NCI-H82 (cell line): Measurements from ENCODE around the gene P2RX6.
"Not testable (repeated sequence)": the region's sequence is repeated elsewhere in the genome, so short reads cannot be mapped to it uniquely, and the experiment has no call there.

Experiments used
- DNase-seq: peaks from one replicate; lab custom pipeline; 2025; lab: John Stamatoyannopoulos, UW

Gene P2RX6

DNA sequence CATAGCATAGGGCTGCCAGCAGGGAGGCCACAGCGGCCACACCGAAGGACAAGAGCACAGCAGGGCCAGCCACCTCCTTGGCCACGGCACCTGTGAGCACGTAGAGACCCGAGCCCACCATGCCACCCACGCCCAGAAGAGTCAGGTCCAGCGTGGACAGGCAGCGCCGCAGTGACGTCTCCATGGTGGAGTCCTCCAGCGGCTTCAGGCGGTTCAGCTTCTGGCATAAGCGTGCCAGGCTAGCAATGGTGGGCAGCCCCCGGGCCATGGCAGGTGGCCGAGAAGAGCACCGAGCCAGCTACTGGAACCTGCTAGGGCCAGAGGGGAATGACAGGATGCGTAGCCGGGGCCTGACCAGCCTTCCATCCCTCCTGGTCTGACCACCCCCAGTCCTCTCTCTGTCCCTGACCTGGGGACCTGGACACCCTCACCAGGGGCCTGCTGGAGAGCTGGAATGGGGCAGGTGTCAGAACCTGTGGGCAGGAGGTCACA, 16.6 kb downstream of the P2RX6 start:
- DNase-seq = no peak

DNA sequence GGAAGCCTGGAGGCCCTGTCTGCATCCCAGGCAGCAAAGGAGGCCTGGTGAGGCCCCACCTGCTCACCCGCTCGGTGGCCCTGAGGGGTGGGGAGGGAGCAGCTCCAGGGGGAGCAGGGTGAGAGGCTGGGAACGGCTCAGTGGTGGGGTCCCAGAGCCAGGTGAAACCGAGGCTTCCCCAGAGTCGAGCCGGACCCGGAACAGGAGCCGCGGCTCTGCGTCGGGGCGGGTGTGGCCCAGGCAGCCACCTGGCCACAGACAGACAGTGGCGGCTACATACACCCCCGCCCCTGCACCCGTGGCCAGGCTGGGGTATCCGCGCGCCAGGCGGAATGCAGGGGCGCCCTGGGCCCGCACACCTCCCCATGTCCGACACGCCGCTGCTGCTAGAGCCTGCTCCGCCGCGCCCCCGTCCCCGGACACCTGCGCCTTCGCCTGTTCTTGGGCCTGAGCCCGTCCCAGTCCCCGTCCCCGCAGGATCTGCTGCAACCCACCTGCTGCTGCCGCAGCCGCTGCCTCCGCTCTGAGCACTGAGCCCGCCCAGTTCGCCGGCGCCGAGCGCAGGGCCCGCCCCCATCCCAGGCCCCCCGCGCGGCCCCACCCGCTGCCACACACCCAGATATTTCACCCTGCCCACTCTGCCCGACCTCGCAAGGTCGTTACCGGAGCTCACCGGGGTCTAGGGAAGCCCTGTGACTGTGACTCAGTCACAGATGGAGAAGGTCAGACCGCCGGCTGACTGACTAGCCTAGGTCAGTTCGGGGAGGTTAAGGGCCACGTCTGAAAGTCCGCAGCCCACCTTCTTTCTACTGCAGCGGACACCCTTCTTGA, 17.3 kb downstream of the P2RX6 start, which contains the start of gene SLC7A4:
Gene SLC7A4, minus strand, starts transcription at position 525 of the 831 bp plus-strand sequence. CDS start 749 bp downstream, outside the sequence.
- no peak for DNase-seq

DNA sequence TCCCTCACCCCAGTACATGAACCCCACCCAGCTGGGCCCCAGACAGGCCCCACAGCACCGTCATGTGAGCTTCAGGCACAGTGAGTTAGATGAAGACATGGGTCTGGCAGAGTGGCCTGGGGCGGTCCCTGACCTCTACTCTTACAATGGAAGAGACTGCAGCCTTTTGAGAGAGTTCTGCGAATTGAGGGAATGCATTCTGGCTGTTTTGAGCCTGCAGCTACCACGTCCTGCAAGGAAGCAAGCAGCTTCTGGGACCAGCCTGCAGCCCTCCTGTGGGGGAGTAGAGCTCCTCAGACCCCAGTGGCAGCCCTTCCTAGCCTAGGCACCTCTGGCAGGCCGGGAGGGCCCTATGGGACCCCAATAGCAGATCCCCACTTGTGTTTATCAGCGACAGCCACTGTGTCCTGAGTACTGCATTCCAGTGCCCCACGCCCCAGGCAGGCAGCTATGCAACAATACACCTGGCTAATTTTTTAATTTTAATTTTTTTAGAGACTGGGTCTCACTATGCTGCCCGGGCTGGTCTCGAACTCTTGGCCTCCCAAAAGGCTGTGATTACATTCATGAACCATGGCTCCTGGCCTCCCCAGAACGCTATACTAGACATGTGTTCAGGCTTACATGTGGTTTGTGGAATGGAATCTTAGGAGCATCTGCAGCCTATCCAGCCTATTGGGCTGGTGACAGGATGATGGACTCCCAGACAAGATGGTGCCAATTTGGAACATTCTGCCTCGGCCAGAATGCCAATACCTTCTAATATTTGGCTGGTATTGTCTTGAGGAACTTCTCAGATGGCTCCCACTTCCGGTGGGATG, 18.1 kb downstream of the P2RX6 start:
- DNase-seq = no peak

DNA sequence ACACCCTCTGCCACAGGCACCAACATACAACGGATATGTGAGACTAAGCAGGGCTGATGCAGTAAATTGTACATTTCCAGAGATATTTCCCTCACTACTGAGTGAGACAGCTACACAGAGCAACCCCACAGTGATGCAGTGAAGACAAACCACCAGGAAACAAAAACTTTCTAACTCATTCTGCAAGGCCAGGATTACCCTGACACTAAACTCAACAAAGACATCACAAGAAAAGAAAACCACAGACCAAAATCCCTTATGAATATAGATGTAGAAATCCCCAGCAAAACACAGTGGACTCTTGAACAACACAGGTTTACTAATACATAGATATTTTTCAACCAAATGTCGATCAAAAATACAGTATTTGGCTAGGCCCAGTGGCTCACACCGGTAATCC, 18.9 kb downstream of the P2RX6 start:
- DNase-seq = no peak

DNA sequence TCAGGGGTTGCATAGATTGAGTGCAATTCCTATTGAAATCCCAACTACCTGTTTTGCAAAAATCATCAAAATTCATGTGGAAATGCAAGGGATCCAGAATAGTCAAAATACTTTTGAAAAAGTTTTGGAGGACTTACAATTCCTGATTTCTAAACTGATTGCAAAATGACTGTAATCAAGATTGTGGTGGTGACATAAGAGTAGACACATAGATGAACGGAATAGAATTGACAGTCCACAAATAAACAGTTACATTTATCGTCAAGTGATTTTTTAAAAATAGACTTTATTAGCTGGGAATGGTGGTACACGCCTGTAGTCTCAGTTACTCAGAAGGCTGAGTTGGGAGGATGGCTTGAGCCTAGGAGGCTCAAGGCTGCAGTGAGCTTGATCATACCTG, 20.0 kb downstream of the P2RX6 start:
- no peak for DNase-seq

DNA sequence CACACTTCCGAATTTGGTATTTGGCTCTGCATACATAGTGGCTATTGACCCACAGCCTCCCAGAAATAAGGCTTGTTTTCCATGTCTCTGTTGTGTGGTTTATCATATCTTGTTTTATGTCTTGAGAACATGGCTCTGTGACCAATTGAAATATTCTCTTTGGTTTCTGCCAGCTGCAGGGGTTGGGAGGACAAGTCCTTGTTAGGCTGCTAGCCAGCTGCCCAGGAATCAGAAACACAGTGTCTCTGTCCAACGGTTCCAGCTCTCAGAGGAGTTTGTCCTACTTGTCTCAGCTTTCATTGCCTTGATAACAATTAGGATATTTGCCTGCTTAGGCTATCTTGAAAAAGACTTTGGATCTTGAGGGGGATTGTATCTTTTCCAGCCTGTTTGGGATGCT, 23.4 kb downstream of the P2RX6 start:
- no peak for DNase-seq

DNA sequence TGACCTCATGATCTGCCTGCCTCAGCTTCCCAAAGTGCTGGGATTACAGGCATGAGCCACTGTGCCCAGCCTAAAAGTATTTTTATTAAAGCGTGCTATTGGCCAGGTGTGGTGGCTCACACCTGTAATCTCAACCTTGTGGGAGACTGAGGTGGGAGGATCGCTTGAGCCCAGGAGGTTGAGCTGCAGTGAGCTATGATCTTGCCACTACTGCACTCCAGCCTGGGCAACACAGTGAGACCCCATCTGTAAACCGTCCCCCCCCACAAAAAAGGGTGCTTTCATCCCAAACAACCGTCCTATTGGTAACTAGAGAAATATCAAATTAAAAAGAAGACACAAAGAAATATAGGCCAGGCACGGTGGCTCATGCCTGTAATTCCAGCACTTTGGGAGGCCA, 24.2 kb downstream of the P2RX6 start:
- not testable (repeated sequence) for DNase-seq

DNA sequence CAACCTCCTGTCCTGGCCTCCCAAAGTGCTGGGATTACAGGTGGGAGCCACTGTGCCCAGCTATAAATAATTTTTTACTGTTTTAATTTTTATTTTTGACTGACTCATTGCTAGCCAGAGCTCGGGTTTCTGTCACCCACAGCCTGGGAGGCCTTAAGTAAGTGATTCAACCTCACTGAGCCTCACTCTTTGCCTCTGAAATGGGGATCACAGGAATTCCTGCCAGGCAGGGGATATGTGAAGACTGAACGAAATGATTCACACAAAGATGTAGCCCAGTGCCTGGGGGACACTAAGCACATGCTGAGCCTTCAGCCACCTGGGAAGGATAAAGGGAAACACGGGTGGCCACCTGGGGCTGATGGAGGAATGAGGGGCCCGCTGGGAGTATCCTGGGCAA, 27.0 kb downstream of the P2RX6 start:
- DNase-seq = no peak

DNA sequence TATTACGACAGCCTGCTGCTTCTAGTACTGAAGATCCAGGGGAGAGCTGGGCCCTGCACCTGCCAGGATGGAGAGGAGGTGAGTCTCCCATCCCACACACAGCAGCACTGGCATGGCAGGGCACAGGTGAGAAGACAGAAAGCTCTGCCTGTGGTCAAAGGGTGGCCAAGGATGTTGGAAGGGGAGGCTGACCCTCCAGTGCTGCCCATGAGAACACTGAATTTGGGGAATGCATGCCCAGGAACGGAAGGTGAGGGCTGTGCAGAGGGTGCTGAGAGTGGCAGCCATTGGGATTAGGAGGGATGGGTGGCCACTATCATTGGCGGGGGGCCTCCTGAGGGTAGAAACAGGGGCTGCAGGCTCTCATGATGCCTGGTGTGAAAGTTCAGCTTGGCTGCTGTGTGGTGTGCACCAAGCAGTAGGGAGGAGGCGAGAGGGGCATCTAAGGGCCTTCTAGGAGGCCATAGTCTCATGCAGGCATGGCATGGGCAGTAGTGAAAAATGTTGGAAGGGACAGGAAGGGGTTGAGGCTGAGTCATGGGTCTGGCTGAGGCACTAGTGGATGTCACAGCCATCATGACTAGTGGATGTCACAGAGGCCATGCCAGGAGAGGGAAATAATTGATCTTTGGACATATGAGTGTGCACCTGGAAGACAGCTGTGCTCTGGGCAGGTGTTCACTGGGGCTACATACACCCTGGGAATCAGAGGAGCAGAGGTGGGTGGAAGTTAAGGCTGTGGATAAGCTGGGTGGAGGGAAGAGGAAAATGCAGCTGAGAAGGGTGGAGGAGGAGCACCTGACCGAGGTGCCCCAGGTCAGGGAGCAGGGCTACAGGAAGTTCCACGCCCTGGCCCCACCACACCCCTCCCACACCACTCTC, 28.3 kb downstream of the P2RX6 start:
- no peak for DNase-seq

DNA sequence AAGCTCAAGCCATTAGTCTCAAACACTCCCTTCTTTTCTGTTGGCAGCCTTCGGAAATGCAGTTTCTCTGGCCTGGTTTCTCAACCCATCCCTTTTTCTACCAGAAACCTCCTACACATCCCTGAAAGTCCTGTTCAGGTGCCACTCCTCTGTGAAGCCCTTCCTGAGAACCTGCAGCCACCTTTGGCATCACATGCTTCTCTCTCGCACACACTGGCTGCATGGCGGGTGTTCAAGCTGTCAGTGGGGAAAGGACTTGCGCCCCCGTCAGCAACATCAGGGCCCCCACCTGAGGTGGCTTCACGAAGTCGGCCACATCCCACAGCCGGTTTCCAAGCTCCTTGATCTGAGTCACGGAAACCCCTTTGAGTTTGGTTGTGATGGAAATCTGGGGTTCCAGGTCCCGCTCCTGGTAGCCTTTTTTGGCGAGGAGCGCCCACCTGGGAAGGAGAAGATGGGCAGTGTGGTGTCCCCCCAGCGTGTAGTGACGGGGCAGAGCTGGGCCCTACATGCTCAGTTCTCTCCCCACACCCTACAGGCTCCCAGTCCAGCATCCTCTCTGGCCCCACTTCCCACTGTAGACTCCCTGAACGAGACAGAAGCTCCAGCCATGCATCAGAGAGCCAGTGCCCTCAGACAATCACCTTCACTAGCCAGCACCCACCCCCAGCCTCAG, 29.0 kb downstream of the P2RX6 start:
- DNase-seq = no peak

DNA sequence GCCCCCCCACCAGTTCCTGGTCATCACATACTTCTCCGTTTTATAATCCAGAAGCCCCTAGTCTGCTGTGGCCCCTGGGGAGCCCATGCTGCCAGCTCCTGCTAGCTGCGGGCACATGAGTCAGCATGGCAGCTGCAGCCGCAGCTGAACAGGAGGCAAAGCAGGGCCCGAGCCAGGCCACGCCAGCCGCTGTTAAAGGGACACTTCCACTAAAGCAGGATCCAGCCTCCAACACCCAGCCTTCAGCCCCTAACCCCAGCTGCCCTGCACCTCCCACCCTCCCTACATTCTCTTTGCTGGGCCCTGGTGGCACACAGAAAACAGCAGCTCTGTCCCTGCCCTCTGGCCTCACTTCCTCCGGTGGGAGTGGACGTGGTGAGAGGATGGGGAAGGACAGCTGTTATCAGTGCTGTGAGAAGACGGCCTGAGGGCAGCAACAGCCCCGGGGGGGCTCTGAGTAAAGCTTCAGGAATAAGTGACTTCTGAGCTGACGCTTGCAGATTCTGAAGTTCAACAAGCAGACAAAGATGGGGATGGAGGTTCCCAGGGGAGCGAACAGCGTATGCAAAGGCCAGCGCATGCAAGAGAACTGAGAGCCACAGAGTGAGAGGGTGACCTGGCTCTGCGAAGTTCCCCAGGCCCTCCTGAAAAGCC, 30.1 kb downstream of the P2RX6 start:
- DNase-seq = peak; percentile 40

DNA sequence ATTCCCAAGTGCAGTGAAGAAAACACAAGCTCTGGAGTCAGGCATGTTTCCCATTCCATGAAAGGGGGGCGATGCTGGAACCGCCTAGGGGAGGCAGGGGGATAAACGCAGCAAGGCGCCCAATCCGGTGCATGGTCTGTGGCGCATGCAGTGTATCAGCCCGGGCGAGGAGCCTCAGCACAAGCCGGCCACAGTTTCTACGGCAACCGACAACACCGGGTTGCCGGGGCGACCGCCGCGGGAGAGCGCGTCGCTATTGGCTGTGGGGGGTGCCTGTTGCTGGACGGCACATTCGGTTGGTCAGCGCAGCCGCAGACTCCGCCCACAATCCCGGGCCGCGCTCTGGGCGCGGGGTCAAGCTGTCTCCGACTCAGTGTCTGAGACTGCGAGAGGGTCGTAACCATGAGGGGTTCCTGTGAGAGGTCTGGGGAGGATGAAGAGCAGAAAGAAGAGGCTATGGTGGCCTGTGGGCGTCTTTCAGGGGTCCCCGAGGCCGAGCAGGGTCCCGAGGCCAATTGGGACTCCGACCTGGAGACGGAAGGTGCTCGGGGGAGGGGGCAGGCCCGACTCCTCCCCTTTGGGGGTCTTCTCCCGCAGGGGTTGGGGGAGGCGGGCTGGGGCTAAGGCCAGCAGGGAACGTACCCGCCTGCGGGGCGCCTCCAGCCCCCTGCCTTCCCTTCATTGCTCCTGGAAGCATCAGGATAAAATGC, 30.8 kb downstream of the P2RX6 start, which contains the start of gene LRRC74B:
Gene LRRC74B, plus strand, starts transcription at position 362 of the 710 bp plus-strand sequence. Its CDS starts 41 bp downstream, at position 403.
- DNase-seq = peak; percentile 93

DNA sequence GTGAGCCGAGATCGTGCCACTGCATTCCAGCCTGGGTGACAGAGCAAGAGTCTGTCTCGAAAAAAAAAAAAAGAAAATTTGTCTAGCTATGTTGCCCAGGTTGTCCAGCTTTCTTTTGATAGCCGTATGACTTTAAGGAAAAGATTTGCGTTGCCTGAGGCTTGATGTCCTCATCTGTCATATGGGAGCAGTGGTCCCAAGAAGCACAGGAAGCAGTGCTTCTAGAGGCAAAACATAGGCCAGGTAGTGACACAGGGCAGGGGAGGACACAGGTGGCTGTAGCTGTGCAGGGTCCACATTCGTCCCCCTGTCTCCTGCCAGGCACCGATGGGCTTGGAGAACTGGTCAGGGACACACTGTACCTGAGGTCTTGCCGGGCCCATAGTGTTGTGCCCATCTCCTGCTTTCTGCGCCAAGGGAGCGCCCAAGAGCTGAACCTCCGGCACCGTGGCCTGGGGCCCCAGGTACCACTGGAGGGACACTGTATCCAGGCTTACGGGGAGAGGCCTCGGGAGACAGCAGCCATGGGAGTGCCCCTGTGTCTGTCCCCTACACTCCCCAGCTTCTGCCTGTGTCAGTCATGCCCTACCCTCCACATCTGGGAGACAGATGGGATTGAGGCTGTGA, 32.2 kb downstream of the P2RX6 start:
- DNase-seq = no peak

DNA sequence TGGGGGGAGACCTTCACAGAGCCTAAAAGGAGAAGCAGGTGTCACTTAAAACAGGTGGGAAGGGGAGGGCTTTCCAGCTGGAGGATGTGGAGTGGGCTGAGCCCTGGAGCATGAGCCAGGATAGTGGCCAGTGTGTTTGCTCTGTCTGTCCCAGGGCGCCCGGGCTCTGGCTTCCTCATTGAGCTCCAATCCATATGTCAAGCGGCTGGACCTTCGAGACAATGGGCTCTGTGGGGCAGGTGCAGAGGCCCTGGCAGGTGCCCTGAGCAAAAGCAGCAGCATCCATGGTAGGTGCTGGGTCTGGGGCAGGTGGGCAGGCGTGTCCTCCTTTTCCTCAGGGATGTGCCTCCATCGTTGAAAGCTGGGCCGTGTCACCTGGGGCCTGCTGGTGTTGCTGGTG, 32.8 kb downstream of the P2RX6 start:
- no peak for DNase-seq

DNA sequence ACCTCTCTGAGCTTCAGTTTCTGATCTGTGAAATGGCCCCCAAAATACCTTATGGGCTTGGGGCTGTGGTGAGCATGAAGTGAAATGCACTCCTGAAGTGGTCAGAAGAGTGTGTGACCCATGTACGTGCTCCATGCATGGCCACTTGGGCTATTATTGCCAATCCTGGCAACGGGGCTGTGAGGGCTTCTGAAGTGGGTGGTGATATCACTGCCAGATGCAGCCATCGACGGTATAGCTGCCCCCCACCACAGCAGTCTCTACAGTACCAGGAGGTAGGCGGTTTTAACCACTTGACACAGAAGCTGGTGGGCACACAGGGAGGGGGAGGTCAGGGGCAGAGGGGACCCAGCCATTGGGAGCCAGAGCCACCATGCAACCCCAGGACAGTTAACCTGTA, 33.5 kb downstream of the P2RX6 start:
- DNase-seq = not testable (repeated sequence)

DNA sequence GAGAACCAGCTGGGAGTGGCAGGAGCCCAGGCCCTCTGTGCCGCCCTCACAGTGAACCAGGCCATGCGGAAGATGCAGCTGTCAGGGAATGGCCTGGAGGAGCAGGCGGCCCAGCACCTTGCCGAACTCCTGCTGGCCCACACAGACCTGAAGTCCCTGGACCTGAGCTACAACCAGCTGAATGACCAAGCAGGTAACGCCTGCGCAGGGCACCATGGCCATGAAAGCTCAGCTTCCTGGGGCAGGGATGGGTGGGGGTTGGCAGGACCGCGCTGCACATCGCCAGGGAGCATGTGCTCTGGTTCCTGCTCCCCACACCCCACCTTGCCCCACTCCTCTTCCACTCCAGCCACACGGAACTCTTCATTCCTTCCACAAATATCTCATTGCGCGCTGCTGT, 34.0 kb downstream of the P2RX6 start:
- DNase-seq = not testable (repeated sequence)

DNA sequence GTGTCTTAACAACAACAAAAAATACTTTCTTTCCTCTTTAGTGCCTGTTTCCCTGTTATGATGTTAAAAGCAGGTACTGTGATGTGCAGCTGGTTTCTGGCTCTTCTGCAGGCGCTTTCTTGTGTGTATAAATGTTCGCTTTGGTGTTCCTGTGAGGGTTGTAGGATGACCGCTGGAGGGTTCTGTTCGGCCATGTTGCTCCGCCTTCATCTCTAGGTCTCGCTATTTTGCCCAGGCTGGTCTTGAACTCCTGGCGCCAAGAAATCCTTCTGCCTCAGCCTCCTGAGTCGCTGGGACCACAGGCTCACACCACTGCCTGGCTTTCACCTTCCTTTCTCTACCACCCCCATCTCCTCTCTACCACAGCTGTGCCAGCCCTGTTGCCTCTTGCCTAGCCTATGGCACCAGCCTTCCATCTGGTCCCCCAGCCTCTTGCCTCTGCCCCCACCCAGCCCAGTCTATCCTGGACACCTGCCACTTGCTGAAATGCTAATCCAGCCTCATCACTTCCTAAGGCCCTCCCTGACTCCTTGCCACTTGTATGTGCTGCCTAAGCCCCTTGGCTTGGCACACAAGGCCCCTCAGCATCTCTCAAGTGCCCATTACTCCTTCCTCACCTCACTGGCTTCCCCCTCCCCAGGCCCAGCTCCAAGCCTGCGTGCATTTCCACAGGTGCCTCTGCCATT, 36.3 kb downstream of the P2RX6 start:
- DNase-seq = peak; percentile 48

DNA sequence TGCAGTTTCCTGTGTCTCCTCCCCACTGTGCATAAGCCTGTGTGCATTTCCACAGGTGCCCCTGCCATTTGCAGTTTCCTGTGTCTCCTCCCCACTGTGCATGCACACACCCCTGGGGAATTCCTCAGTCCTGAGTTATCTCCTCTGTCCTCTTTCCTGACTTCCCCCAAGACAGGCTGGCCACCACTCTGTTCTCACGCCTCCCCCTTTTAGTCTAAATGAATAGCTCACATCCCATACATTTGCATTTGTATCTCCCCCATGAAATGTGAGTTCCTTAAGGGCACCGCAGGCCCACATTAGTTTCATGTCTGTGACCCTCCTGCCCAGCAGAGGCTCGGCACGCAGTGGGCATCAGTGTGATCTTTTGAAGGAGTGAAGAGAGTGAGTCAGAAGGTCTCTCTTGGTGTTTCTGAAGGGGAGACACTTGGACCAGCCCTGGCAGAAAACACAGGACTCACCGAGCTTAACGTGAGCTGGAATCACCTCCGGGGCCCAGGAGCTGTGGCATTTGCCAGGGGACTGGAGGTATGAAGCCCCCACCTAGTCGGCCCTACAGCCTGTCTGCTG, 37.0 kb downstream of the P2RX6 start:
- no peak for DNase-seq
